ENCODE measurements around the gene IPPK.
"Not testable (repeated sequence)": the region's sequence is repeated elsewhere in the genome, so short reads cannot be mapped to it uniquely, and the experiment has no call there.

Gene IPPK

DNA sequence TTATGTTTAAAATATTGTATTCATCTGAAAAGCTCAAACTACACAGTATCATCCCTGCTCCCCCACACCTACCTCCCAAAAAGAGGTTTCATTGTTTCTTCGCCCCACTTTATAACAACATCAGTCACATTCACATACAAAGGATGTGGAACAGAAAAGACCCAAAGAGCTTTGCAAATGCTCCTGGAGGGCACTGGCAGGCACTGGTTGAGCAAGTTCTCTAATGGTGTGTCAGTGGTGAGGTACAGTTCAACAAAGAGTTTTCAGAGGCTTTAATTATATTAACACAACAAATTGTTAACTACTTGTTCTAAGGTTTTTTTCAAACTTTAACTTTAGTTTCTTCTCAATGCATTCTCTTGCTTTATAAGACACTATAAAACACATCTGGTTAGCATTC lies 80.0 kb downstream of the IPPK start:
- no peak for DNase-seq

DNA sequence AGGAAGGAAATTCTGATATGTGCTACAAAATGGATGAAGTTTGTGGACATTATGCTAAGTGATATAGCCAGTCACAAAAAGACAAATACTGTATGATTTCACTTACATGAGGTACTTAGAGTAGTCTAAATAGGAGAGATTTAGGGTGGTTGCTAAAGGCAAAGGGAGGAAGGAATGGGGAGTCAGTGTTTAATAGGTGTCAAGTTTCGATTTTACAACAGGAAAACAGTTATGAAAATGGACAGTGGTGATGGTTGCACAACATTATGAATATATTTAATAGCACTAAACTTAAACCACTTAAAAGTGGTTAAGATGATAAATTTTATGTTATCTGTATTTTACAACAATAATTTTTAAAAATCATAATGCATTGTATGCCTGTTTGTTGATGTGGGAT lies 93.8 kb downstream of the IPPK start:
- no peak for DNase-seq

DNA sequence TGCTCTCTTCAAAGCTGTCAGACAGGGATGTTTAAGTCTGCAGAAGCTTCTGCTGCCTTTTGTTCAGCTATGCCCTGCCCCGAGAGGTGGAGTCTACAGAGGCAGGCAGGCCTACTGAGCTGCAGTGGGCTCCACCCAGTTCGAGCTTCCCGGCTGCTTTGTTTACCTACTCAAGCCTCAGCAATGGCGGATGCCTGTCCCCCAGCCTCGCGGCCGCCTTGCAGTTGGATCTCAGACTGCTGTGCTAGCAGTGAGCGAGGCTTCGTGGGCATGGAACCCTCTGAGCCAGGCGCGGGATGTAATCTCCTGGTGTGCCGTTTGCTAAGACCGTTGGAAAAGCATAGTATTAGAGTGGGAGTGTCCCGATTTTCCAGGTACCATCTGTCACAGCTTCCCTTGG lies 96.3 kb downstream of the IPPK start:
- DNase-seq = not testable (repeated sequence)

DNA sequence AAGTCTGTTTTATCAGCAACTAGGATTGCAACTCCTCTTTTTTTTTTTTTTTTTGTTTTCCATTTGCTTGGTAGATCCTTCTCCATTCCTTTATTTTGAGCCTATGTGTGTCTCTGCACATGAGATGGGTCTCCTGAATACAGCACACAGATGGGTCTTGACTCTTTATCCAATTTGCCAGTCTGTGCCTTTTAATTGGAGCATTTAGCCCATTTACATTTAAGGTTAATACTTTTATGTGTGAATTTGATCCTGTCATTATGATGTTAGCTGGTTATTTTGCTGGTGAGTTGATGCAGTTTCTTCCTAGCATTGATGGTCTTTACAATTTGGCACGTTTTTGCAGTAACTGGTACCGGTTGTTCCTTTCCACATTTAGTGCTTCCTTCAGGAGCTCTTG lies 98.1 kb downstream of the IPPK start:
- not testable (repeated sequence) for DNase-seq

DNA sequence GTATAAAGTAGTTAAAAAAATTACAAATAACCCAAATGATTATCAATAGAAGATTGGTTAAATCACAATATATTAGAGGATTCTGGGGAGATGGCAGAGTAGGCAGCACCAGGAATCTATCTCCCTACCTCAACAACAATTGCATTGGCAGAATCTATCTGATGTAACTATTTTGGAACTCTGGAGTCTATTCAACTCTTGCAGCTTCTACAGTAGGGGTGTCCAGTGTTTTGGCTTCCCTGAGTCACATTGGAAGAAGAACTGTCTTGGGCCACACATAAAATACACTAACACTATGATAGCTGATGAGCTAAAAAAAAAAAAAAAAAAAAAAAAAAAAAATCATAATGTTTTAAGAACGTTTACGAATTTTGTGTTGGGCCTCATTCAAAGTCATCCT lies 104.9 kb downstream of the IPPK start:
- no peak for DNase-seq

DNA sequence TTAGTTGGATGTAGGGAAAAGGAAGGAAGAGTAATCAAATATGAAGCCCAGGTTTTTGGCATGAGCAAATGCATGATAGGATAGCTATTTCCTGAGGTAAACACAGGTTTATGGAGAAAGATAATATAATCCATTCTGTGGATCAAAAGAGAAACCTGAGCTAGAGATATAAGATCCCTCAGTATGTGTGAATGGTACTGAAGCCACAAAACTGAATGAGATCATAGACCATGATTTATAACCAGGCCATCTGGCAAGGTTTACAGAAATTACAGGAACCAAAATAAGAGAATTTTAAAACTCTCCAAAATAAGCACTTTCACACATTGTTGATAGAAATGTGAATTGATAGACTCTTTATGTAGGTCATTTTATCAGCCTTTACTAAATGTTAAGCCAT lies 105.4 kb downstream of the IPPK start:
- DNase-seq = no peak

Data from hematopoietic multipotent progenitor cell treated with erythropoietin and hydrocortisone succinate and interleukin-3 and kit ligand, for 6 days (in vitro differentiated cells).